Breast epithelium (tissue), 4 donors: ENCODE measurements around the gene FGF21. TPM values are rescaled to one million over a fixed set of nuclear protein-coding genes. Genes with fewer than 3 reads are reported as not detected.
"Not testable (repeated sequence)": the region's sequence is repeated elsewhere in the genome, so short reads cannot be mapped to it uniquely, and the experiment has no call there.

Source experiments
- DNase-seq, 2 donors: peaks; one replicate each; pipeline ENCODE4 v3.0.0-alpha.2; 2019; ENCODE audit warnings: low spot score in 2 of 2
- H3K27ac ChIP-seq, 2 donors: fragments of 200-600 bp; sonication (generic) in 1 of 2; one replicate each; pipeline ENCODE4 v1.5.1; 2016 to 2019; ENCODE audit warnings: mild to moderate bottlenecking in 1 of 2
- H3K27me3 ChIP-seq, 2 donors: fragments of 200-600 bp; sonication (generic) in 1 of 2; one replicate each; pipeline versions ENCODE4 v1.5.1 to v1.6.0; 2017 to 2019; ENCODE audit warnings: control low read depth in 1 of 2, mild to moderate bottlenecking in 1 of 2
- H3K36me3 ChIP-seq: fragments of 200-600 bp; one replicate; pipeline ENCODE4 v1.5.1; 2019
- H3K4me1 ChIP-seq, 2 donors: fragments of 200-600 bp; sonication (generic); one replicate each; pipeline ENCODE4 v1.5.1; 2016 to 2019; ENCODE audit warnings: control low read depth in 1 of 2
- H3K4me3 ChIP-seq, 3 donors: fragments of 200-600 bp; sonication (generic); 1 replicate in 2 of 3; 2 replicates in 1 of 3; pipeline ENCODE4 v1.5.1; 2016 to 2019; ENCODE audit warnings: mild to moderate bottlenecking in 3 of 3, moderate library complexity in 2 of 3
- H3K9me3 ChIP-seq, 2 donors: fragments of 200-600 bp; sonication (generic) in 1 of 2; one replicate each; pipeline ENCODE4 v1.5.1; 2016 to 2019; ENCODE audit warnings: control low read depth in 1 of 2
- CTCF ChIP-seq, 3 donors: fragments of 450-650 bp; IDR thresholded peaks; one replicate each; pipeline ENCODE4 v1.5.1; 2016 to 2017; ENCODE audit warnings: antibody characterized with exemption in 3 of 3, mild to moderate bottlenecking in 3 of 3, moderate library complexity in 3 of 3
- POLR2A ChIP-seq: fragments of 450-650 bp; IDR thresholded peaks from one replicate; pipeline ENCODE4 v1.6.1; 2016; ENCODE audit warnings: antibody characterized with exemption, mild to moderate bottlenecking, moderate library complexity
- POLR2AphosphoS5 ChIP-seq, 3 donors: sonication (generic); formaldehyde crosslinking; IDR thresholded peaks; one replicate each; pipeline ENCODE4 v1.6.1; 2017; ENCODE audit warnings: antibody characterized with exemption in 3 of 3
- intact Hi-C: fragments of 100-400 bp; cut with DNase I; formaldehyde crosslinking; loops from one replicate; pipeline ENCODE4 v1.15.1; 2023; ENCODE audit warnings: low total_unique reads
- total RNA-seq, 3 donors: library from RNA; depleted of rRNA; stranded (reverse); fragments of >200 nt; gene quantifications; one replicate each; pipeline ENCODE4 v1.1.0, GENCODE V29; 2016

FGF21 gene
- total RNA-seq, 3 donors from 2014 or later: not detected

GRCh38 chr19:48784527-48784926 is 29.2 kb downstream of the FGF21 start:
- Histone ChIP-seq H3K36me3 (no peaks in the 10 kb centered on the region), H3K4me1 (no peaks in the 10 kb centered on the region), H3K27me3 (no peaks in the 10 kb centered on the region), H3K4me3 (no peak overlapping the region), H3K27ac (no peak overlapping the region), H3K9me3 (no peaks in the 10 kb centered on the region)
- TF ChIP-seq POLR2AphosphoS5 (IDR thresholded peaks at IDR 0.05): no peak
- TF ChIP-seq CTCF (IDR thresholded peaks at IDR 0.05): no peak
- TF ChIP-seq POLR2A: no peak
- intact Hi-C loops: no loop called here
- DNase-seq: no peak

- H3K27ac ChIP-seq, H3K4me3 ChIP-seq, DNase-seq, H3K36me3 ChIP-seq, intact Hi-C loops, H3K9me3 ChIP-seq, H3K4me1 ChIP-seq, H3K27me3 ChIP-seq: not testable (repeated sequence)
Measured at GRCh38 chr19:48786422-48786821, 31.1 kb downstream of the FGF21 start.

GRCh38 chr19:48787331-48787730 is 32.0 kb downstream of the FGF21 start:
- intact Hi-C loops, H3K27me3 ChIP-seq, H3K36me3 ChIP-seq, H3K9me3 ChIP-seq, H3K4me1 ChIP-seq, H3K4me3 ChIP-seq: not testable (repeated sequence)
- peak overlapping the region in 1 of 2 donors; percentile 55 for H3K27ac ChIP-seq
- peak in 1 of 2 donors; percentile 50 for DNase-seq

GRCh38 chr19:48793271-48793670 is 37.9 kb downstream of the FGF21 start:
- no peaks in the 10 kb centered on the region for H3K9me3 ChIP-seq
- no peak for TF ChIP-seq CTCF (IDR thresholded peaks at IDR 0.05)
- TF ChIP-seq POLR2A: no peak
- TF ChIP-seq POLR2AphosphoS5 (IDR thresholded peaks at IDR 0.05): no peak
- H3K27me3 ChIP-seq: no peaks in the 10 kb centered on the region
- H3K4me3 ChIP-seq: no peak overlapping the region
- intact Hi-C loops: no loop called here
- no peaks in the 10 kb centered on the region for H3K4me1 ChIP-seq
- no peak overlapping the region for H3K27ac ChIP-seq
- H3K36me3 ChIP-seq: no peaks in the 10 kb centered on the region
- no peak for DNase-seq

- H3K36me3 ChIP-seq: no peaks in the 10 kb centered on the region
- DNase-seq: no peak
- H3K4me3 ChIP-seq: no peak overlapping the region
- no peaks in the 10 kb centered on the region for H3K9me3 ChIP-seq
- intact Hi-C loops: no loop called here
- no peaks in the 10 kb centered on the region for H3K4me1 ChIP-seq
- peak overlapping the region; percentile 86 to 91 for H3K27ac ChIP-seq
- no peaks in the 10 kb centered on the region for H3K27me3 ChIP-seq
- no peak for TF ChIP-seq CTCF (IDR thresholded peaks at IDR 0.05)
Measured at GRCh38 chr19:48794291-48794690, 39.0 kb downstream of the FGF21 start.

GRCh38 chr19:48795055-48795684 is 39.8 kb downstream of the FGF21 start:
- Histone ChIP-seq H3K4me3 (peak overlapping the region; percentile 39 to 61 (median 49)), H3K9me3 (no peaks in the 10 kb centered on the region), H3K27me3 (no peaks in the 10 kb centered on the region), H3K36me3 (no peaks in the 10 kb centered on the region), H3K27ac (peak overlapping the region; percentile 86 to 91), H3K4me1 (no peaks in the 10 kb centered on the region)
- TF ChIP-seq POLR2A: no peak
- TF ChIP-seq CTCF (IDR thresholded peaks at IDR 0.05): peak; percentile 93 to 99 (median 98)
- TF ChIP-seq POLR2AphosphoS5 (IDR thresholded peaks at IDR 0.05): peak; percentile 76 to 90 (median 78)
- intact Hi-C loops: loop anchor here (5.0 kb wide), 1 partner anchor 37 kb away; no protein-coding TSS in a partner anchor
- DNase-seq: peak; percentile 88 to 93
